NCI-H1092 treated with DMSO at 0.1 percent for 48 hours (cell line): ENCODE results near the gene ZBTB34.

Experiments used
- DNase-seq: peaks from one replicate; lab custom pipeline; 2025; lab: John Stamatoyannopoulos, UW

The ZBTB34 gene

DNA sequence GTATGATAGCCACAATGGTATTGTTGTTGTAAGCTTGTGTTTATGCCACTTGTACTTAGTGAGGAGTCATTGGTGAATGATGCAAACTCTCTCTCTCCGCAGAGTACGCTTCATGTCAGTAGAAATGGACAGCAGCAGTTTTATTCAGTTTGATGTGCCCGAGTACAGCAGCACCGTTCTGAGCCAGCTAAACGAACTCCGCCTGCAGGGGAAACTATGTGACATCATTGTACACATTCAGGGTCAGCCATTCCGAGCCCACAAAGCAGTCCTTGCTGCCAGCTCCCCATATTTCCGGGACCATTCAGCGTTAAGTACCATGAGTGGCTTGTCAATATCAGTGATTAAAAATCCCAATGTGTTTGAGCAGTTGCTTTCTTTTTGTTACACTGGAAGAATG, 18.8 kb downstream of the ZBTB34 start:
- DNase-seq = no peak

DNA sequence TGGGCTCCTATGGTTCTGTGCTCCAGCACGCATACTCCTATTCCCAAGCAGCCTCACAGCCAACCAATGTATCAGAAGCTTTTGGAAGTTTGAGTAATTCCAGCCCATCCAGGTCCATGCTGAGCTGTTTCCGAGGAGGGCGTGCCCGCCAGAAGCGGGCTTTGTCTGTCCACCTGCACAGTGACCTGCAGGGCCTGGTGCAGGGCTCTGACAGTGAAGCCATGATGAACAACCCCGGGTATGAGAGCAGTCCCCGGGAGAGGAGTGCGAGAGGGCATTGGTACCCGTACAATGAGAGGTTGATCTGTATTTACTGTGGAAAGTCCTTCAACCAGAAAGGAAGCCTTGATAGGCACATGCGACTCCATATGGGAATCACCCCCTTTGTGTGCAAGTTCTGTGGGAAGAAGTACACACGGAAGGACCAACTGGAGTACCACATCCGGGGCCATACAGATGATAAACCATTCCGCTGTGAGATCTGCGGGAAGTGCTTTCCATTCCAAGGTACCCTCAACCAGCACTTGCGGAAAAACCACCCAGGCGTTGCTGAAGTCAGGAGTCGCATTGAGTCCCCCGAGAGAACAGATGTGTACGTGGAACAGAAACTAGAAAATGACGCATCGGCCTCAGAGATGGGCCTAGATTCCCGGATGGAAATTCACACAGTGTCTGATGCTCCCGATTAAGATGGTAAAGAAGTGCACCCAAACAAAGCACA, 19.9 kb downstream of the ZBTB34 start:
- DNase-seq = no peak

DNA sequence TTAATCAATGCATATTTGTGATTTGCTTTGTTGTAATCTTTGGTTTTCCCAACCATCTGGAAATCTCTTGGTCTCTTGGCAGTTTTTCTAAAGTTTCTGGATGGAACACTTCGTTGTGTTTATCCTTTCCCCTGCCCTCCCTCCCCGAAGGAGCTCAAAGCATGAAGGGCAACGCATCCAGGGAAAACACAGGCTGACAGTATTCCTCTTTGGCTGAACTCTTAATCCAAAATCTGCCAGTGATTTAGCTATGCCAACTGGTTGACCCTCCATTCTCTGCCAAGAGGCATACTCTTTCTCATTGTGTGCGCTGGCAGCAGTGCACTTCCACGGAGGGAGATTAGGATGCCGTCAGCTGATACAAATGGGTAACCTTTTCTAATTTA, 20.5 kb downstream of the ZBTB34 start:
- DNase-seq = no peak

DNA sequence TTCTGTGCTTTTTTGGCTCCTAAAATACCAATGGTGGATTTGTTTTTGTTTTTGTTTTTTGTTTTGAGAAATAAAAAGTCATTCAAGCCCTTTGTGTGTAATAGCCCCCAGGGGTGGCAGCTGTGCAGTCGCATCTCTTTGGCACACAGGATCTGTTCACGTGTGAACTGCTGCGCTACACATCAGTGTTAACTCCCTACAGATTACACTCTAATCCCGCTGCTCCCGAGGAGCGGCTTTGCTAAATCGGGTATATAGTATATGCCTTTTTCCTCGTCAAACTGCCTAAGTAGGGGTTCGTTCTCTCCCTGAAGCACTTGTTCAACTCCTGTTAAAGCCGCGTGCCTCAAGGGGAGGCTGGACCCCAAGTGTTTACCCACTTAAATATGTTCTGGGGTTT, 22.3 kb downstream of the ZBTB34 start:
- DNase-seq = no peak

DNA sequence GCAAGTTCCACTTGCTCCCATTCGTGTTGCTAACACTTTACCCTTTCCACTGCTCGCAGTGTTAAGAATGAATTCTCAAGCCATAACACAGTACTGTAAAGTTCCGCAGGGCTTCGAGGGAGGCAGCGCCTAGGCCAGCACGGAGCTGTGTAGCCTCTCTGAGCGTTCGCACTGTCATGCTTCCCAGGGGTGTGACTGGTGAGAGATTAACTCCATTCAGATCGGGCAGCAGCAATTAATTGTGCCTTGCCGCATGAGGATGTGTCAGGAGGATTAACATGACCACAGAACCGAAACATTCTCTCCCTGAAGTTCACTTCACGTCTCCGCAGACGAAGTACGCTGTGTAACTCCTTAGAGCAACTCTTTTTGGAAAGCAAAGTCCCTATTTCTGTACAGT, 23.2 kb downstream of the ZBTB34 start:
- DNase-seq = no peak

DNA sequence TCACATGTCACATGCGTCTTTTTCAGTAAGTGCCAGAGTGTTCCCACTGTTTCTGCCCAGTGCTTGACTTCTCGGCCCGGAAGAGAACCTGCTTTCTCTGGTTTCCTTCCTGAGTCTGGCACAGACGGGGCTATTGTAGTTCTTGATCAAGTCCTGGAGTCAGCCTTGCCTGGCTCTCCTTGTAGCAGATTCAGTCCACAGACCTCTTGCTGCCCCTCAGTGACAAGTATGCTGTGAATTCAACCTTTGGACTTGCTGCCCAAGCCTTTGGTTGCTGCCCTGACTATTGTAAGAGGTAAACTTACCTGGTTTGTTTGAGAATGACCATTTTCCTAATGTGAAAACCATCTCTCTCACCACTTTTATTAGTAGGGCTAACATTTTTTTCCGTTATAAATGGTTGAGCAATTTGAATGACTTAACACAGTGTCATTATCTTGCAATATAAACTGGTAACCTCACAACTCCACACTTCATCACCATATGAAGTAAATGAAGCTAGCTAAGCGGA, 24.7 kb downstream of the ZBTB34 start:
- no peak for DNase-seq

DNA sequence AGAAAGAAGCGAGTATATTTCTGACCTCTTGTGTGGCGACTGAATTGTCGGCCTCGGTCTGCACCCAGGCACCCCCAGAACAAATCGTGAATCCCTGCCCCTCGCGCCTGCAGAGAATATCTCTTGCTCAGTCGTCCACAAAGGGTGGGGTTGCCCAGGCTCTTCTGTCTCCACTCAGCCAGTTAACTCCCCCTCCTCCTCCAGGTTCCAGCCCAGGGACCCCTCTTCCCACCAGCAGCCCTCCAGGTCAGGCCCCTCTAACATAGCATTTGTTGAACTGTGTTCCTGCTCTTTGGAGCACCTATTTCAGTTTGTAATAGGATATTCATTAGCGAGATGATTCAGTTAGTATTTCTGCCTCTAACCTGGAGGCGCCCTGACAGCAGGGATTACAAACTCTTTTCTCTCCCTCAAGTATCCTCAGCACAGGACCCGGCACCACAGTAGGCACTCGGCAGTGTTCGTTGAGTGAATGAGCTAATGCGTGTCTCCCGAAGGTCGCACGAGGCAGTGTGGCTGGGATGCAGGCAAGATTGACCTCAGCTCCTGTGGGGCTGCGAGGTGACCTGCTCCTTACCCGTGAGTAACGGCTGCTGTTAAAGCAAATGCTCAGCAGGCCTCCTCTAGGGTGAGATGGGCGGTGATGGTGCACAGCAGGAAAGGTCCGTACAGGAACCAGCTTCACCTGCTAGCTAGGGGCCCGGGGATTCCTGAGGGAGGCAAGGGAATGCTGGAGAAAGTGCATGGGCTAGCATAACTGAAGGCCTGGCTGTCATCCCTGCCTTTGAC, 25.8 kb downstream of the ZBTB34 start:
- DNase-seq = no peak

DNA sequence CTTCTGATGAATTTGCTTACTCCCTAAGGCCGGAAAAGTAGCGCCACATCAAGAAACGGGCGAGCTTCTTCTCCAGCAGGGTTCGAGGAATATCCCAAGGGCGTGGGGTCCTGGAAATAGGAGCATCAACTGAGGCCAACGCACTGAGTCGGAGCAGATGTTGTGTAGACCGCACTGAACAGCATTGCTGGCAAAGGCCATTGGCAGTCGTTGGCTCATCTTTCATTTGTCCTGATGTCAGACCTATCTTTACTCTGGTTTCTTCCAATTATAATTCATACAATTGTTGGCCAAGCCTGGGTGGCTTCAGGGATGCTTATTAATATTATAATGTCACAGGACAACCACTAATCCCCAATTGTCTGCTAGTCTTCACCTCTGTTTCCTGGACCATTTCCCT, 26.5 kb downstream of the ZBTB34 start:
- DNase-seq = no peak

DNA sequence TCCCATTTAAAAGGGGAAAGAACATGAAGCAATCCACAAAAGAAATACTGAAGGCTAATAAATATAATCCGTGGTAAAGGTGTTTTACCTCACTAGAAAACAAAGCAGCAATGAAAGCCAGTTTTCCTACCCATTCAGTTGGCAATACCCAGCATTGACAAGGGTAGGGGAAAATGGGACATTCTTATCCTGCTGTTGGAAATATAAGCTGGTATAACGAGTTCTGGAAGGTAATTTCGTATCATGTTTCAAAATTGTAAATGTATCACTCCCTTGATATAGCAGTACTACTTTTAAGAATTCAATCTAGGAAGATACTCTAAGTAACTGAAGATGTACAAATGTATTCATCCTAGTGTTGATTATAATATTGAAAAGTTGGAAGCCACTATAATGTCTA, 31.2 kb downstream of the ZBTB34 start:
- no peak for DNase-seq

DNA sequence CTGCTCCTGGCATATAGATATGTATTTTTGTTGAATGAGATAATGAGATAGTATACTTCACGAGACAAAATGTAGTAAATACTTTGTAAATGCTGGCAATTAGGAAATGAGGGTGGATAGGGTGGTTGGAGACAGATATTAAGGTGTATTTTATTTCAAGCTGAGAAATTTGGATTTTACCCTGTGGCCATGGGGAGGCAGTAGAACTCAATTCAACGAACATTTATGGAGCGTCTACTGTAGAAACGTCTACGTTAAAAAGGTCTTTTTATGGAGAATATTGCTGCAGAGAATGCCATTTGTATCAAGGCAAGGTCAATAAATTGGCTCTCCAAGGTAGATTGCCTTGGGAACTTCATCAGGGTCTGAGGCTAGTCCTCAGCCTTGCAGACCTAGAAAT, 32.6 kb downstream of the ZBTB34 start:
- DNase-seq = no peak

DNA sequence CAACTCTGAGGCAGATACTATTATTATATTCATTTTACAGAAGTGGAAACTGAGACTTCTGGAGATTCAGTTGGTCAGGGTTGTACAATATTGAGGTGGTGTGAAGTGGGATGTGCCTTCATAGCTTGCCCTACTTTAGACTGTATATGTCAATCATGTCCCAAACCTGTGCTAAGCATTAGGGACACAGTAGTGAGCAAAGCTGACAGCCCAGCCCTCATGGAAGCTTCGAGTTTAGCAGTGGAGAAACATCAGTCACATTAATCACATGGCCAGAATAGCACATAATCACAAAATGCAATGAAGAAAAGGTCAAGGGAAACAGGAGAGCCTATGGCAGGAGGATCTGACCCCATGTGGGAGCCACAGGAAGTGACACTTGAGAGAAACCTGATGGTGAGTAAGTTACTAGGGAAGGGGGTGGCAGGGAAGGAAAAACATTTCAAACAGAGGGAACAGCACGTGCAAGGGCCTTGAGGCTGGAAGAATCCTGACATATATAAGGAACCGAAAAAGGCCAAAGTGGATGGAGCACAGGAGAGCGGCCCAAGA, 33.7 kb downstream of the ZBTB34 start:
- DNase-seq = no peak

DNA sequence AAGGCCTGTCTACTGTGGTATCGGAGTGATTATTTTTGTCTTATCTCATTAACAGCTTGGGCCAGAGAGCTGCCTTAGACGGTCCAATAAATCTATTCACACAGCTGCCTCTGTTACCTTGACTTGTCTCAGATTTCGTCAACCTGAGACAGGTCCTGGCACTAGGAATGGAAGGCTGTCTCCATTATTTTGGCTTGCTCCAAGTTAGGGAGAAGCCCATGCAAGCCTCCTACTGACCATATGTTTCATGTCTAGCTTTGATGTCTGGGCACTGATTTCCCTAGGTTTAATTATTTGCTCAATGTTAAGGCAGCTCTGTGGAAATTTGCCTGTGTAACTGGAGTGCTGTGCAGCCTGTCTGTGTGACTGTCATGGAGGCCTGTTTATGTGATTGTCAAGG, 41.8 kb downstream of the ZBTB34 start:
- no peak for DNase-seq

DNA sequence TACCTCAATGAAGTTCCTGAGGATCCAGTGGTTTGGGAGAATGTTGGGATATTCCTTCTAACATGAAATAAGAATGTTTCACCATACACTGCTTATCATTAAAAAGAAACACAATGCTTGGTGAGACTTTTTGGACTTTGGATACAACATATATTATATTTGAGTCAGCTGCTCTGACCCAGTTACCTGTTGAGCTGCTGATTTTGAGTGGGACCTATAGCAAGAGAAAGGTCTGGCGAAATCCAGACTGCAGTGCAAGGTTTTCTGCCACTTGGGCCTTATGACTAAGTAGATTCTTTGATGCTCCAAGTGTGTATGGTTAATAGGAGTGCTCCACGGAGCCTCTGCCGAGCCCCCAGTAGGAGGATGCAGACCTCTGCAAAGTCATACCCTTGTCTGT, 44.1 kb downstream of the ZBTB34 start:
- no peak for DNase-seq

DNA sequence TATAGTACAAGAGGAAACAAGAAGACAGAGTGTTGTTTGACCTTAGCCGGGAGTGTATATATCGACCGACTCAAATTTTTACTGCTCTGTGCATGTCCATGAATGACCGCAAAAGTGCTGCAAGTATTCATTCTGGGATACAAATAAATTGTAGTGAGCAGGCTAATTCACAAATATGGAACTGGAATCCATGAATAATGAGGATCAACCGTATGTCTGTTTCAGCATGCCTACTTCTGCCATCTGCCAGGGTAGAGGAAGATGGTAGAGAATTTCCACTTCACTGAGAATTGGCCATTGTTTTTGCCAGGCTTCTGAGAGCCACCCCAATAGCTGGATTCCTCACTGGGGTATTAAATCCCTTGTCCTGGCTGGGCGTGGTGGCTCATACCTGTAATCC, 45.7 kb downstream of the ZBTB34 start:
- no peak for DNase-seq

DNA sequence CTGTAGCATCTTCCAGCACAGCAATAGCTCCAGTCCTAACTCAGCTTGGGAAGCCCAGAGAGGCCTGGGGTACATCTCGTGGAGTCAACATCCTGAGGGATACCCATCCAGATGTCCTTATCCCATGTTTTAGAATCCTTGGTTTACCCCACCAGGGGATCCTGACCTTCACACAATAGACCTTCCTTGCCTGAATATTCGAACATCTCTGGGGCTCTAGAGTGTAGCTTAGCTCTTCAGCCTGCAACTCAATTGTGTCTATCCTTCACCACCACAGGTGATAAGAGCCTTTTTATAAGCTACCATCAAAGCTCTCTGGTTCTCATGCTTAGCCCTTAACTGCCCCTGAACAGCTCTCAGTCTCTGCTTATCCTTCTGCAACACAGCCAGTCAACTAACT, 46.6 kb downstream of the ZBTB34 start:
- DNase-seq = no peak

DNA sequence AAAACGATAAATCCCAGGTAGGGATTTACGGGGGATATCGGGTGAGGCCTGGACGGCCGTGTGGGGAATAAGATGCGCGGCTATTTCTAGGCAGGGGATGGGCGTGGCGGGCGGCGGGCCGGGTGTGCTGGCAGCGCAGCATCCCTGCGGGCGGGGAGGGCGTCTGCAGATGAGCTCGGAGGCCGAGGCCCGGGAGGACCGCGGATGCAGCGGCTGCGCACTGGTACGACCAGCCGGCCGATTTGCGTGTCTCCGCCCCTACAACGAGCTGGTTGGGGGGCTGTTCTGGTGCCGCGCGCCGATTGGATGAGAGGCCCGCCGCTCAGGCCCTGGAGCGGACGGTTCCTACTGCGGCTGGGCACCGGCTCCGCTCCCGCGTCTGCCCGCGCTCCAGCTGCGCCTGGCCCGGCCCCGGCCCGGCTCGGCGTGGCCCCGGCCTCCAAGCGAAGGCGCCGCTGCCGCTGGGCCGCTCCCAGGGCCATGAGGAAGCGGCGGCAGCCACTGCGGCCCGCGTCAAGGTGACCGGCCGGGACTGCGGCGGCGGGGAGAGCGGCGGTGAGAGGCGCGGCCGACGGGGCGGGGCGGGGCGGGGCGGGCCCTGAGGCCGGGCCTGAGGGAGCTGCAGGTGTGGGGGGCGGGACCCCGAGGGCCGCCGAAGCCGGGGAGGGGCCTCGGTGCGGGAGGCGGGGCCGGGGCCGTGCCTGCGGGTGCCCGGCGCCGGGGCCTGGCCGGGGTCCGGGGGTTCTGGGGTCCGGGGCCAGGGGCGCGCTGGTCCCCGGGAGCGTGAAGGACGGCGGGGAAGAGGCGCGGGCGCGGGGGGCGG, 54.2 kb downstream of the ZBTB34 start, which contains the start of gene RALGPS1:
TSS of gene RALGPS1 (plus strand) at position 325 of the 823 bp plus-strand sequence. CDS start 47,508 bp downstream, outside the sequence.
- DNase-seq = peak; percentile 96

DNA sequence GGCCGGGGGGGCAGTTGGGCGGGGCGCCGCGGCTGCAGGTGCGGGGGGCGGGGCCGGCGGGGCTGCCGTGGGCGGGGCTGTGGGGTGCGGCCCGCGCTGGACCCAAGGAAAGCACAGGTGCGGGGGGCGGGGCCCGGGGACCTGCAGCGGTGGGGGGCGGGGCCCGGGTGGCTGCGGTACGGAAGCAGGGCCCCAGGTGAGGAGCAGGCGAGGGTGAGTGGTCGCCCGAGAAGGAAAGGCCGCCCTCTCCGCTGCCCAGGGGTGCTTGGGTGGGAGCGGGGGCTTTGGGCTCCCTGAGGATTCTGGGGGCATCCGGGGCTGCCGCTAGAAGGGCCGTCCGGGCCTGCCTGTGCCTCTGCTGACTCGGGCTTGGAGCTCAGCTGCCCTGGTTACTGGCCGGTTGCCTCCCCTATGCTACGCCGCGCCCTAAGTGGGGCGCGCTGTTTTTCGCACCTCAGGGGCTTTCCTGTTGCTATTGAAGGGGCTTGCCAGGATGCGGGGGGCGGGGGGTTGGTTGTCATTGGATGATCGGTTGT, 54.9 kb downstream of the ZBTB34 start:
- DNase-seq = peak; percentile 22

DNA sequence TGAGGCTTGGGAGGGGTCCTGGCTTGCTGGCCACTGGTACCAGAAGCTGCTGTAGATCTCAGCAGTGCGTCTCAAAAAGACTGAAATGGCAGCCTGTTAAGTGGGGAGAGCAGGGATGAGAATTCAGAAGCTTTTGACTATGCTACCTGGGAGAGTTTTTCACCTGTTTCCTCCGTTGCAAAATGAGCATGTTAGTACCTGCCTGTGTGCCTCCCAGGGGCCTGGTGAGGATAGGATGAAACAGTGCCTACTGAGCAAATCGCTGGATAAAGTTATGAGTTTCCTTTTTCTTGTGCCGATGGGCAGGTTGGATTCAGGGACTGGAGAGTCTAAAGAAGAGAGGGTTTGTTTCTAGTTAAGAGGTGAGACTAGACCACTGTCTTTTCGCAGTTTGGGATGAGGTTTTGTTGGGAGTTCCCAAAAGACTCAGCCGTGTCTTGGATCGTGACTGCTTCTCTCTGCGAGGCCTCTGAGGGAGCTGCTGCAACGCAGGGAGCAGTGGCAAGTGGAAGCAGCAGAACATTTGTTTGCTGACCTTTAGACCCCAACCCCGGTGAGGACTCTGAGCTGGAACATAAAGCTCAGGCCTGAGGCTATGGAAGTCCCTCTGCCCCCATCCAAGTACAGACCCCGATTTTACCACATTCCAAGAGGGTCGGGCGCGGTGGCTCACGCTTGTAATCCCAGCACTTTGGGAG, 55.6 kb downstream of the ZBTB34 start:
- DNase-seq = no peak

DNA sequence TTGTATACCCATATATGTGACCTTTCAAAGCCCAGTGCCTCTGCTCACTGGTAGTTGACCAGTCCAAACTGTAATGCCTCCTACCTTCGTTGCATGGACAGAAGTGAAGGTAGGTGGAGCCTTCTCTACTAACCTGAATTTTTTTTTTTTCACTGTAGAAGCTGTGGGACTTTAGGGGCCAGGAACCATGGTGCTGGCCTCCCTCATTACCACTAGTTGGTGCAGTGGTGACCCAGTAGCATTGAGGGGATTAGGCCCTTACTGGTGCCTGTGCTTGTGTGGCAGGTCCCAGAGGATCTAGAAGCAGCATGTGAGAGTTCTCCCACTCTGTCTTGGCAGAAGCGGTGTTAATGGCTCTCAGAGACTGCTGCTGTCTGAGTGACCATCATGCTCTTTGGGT, 56.5 kb downstream of the ZBTB34 start:
- DNase-seq = no peak

DNA sequence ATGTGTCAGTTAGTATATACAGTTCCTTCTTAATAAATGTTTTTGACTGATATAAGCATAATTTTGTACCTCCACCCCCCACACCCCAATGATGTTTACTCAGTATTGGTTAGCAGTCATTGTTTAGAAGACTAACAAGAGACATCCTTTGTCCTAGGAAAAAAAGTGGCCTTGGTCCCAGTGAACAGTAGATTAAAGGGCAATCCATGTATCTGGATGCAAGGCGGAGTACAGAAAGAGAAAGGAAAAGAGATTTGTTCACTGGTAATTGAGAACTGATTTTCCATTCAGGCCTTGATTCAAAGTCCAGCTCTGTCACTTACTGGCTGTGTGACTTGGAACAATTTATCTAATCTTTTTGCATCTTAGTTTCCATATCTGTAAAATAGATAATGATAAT, 58.8 kb downstream of the ZBTB34 start:
- no peak for DNase-seq

DNA sequence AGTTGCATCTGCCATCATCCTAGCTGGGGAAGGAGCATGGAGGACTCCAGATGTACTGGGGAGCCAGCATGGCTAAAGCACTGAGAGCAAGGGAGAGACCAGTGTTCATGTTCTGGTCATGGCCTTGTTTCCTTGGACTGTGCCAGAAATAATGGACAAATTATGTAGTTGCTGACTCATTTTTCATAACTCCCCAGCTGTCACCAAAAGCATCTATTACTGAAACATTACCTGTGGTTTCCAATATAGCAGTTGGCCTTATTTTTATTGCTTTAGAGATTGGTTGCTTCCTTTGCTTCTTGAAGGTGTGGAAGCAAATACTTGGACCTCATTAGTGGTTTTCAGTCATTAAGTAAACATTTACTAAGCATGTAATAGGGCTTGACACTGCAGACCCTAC, 65.4 kb downstream of the ZBTB34 start:
- no peak for DNase-seq
